A549 (cell line): ENCODE measurements around the gene GALNT18. TPM values are rescaled to one million over a fixed set of nuclear protein-coding genes. Genes with fewer than 3 reads are reported as not detected.

ENCODE experiments used
- ATAC-seq, 2 experiments: fragments of 200-7000 bp in 1 of 2; fragments of >200 bp in 1 of 2; cut with Nextera tagmentation in 1 of 2; cut with Tn5 transposase in 1 of 2; 3 replicates each; pipeline versions ENCODE4 v1.8.0 to v1.9.1; 2018 to 2020; ENCODE audit warnings: mild to moderate bottlenecking in 1 of 2, moderate library complexity in 1 of 2
- CTCF ChIA-PET: fragments of 300-600 bp; sonication (Branson Sonifier 250); formaldehyde crosslinking; extraction: SDS; loops from one replicate; lab custom pipeline; 2021; ENCODE audit warnings: antibody characterized with exemption, inconsistent platforms; lab: Yijun Ruan, JAX
- POLR2A ChIA-PET: fragments of 350-600 bp; formaldehyde crosslinking; extraction: SDS; loops from one replicate; lab custom pipeline; 2021; ENCODE audit warnings: antibody characterized with exemption, inconsistent platforms; lab: Yijun Ruan, JAX
- DNase-seq, 2 experiments: peaks; one replicate each; pipeline versions ENCODE4 v3.0.0 to v3.0.0-alpha.2; 2011 to 2016; ENCODE audit warnings: low read depth in 1 of 2, low spot score in 1 of 2
- FAIRE-seq: peaks from 2 replicates; lab custom pipeline; 2011; peaks lifted over from hg19 to GRCh38; lab: Jason Lieb, UNC
- H3K27ac ChIP-seq, 2 experiments: fragments of >200 bp; sonication (Bioruptor Twin); formaldehyde crosslinking; 3 replicates each; pipeline ENCODE4 v1.5.1; 2016 to 2017
- H3K4me1 ChIP-seq: fragments of >200 bp; sonication (Bioruptor Twin); formaldehyde crosslinking; 3 replicates; pipeline ENCODE4 v1.6.1; 2016
- H3K4me2 ChIP-seq: fragments of >200 bp; sonication (Bioruptor Twin); formaldehyde crosslinking; 3 replicates; pipeline ENCODE4 v1.6.1; 2016
- H3K4me3 ChIP-seq: fragments of >200 bp; sonication (Bioruptor Twin); formaldehyde crosslinking; 3 replicates; pipeline ENCODE4 v1.5.1; 2016
- H3K9me3 ChIP-seq: fragments of >200 bp; sonication (Bioruptor Twin); formaldehyde crosslinking; 3 replicates; pipeline ENCODE4 v1.6.1; 2016
- ATOH8 ChIP-seq: fragments of 250-450 bp; sonication (Bioruptor Pico); IDR thresholded peaks from 2 replicates; pipeline ENCODE4 v1.5.0; 2020; ENCODE audit warnings: low read depth, mild to moderate bottlenecking, moderate library complexity
- BCL3 ChIP-seq: fragments of >200 bp; sonication (Bioruptor Twin); formaldehyde crosslinking; IDR thresholded peaks from 3 replicates; pipeline ENCODE4 v1.6.1; 2016
- BHLHE40 ChIP-seq: IDR thresholded peaks from 2 replicates; pipeline ENCODE4 v1.6.1; 2012; ENCODE audit warnings: low read depth, low read length, inconsistent platforms
- CBX2 ChIP-seq: fragments of 200-600 bp; sonication (generic); IDR thresholded peaks from 2 replicates; pipeline ENCODE4 v1.6.1; 2016; ENCODE audit warnings: low read depth, mild to moderate bottlenecking, borderline replicate concordance
- CBX8 ChIP-seq: fragments of 200-600 bp; sonication (generic); IDR thresholded peaks from 2 replicates; pipeline ENCODE4 v1.6.1; 2016
- CEBPB ChIP-seq, 2 experiments: fragments of >200 bp in 1 of 2; sonication (Bioruptor Twin) in 1 of 2; formaldehyde crosslinking in 1 of 2; IDR thresholded peaks; 2 replicates each; pipeline ENCODE4 v1.6.1; 2012 to 2016
- EHMT2 ChIP-seq: fragments of 200-600 bp; sonication (generic); IDR thresholded peaks from 2 replicates; pipeline ENCODE4 v1.6.1; 2016; ENCODE audit warnings: antibody characterized with exemption, low read depth, mild to moderate bottlenecking, moderate library complexity
- EP300 ChIP-seq, 2 experiments: fragments of >200 bp; sonication (Bioruptor Twin); formaldehyde crosslinking; IDR thresholded peaks; 2 replicates in 1 of 2; 3 replicates in 1 of 2; pipeline ENCODE4 v1.6.1; 2016 to 2017
- FOXS1 ChIP-seq: fragments of 250-450 bp; sonication (Bioruptor Pico); IDR thresholded peaks from 2 replicates; pipeline ENCODE4 v1.5.0; 2020; ENCODE audit warnings: mild to moderate bottlenecking, moderate library complexity
- GATA3 ChIP-seq: IDR thresholded peaks from 2 replicates; pipeline ENCODE4 v1.6.1; 2012; ENCODE audit warnings: borderline replicate concordance
- HEYL ChIP-seq: fragments of 250-450 bp; sonication (Bioruptor Pico); IDR thresholded peaks from 2 replicates; pipeline ENCODE4 v1.8.0; 2021; ENCODE audit warnings: mild to moderate bottlenecking, moderate library complexity
- HMGXB4 ChIP-seq: fragments of 250-450 bp; sonication (Bioruptor Pico); IDR thresholded peaks from 2 replicates; pipeline ENCODE4 v1.5.0; 2021; ENCODE audit warnings: mild to moderate bottlenecking, moderate library complexity, borderline replicate concordance
- JUN ChIP-seq, 2 experiments: fragments of >200 bp; sonication (Bioruptor Twin); formaldehyde crosslinking; IDR thresholded peaks; 2 replicates in 1 of 2; 3 replicates in 1 of 2; pipeline ENCODE4 v1.6.1; 2016 to 2017
- KDM5A ChIP-seq: fragments of 200-600 bp; sonication (generic); IDR thresholded peaks from 2 replicates; pipeline ENCODE4 v1.6.1; 2016; ENCODE audit warnings: antibody characterized with exemption, mild to moderate bottlenecking
- MAFK ChIP-seq: fragments of 450-650 bp; IDR thresholded peaks from 2 replicates; pipeline ENCODE4 v1.6.1; 2014; ENCODE audit not compliant: partially characterized antibody
- MYC ChIP-seq: IDR thresholded peaks from 2 replicates; pipeline ENCODE4 v1.6.1; 2012; ENCODE audit warnings: mild to moderate bottlenecking, inconsistent platforms, low read length, improper control_type of control experiment, borderline replicate concordance
- NFE2L2 ChIP-seq: fragments of 150-350 bp; conservative IDR thresholded peaks from 2 replicates; pipeline ENCODE4 v1.6.1; 2014; ENCODE audit warnings: low read length
- NR3C1 ChIP-seq: fragments of >200 bp; sonication (Bioruptor Twin); formaldehyde crosslinking; IDR thresholded peaks from 3 replicates; pipeline ENCODE4 v1.6.1; 2017
- PBX3 ChIP-seq: IDR thresholded peaks from 2 replicates; pipeline ENCODE4 v1.6.1; 2012
- RARB ChIP-seq: fragments of 250-450 bp; sonication (Bioruptor Pico); IDR thresholded peaks from 2 replicates; pipeline ENCODE4 v1.8.0; 2021; ENCODE audit warnings: mild to moderate bottlenecking, moderate library complexity
- RNF2 ChIP-seq: fragments of 200-600 bp; sonication (generic); IDR thresholded peaks from 2 replicates; pipeline ENCODE4 v1.6.1; 2016; ENCODE audit warnings: low read depth, mild to moderate bottlenecking, antibody characterized with exemption, moderate library complexity, borderline replicate concordance
- SREBF2 ChIP-seq: fragments of 450-650 bp; IDR thresholded peaks from 2 replicates; pipeline ENCODE4 v1.6.1; 2014; ENCODE audit warnings: mild to moderate bottlenecking, moderate library complexity
- TP53 ChIP-seq: fragments of 250-450 bp; sonication (Bioruptor Pico); IDR thresholded peaks from 2 replicates; pipeline ENCODE4 v1.5.0; 2021; ENCODE audit warnings: mild to moderate bottlenecking, moderate library complexity
- USF2 ChIP-seq: fragments of 450-650 bp; IDR thresholded peaks from 2 replicates; pipeline ENCODE4 v1.6.1; 2014; ENCODE audit warnings: antibody characterized with exemption
- ZC3H11A ChIP-seq: fragments of 450-650 bp; IDR thresholded peaks from 2 replicates; pipeline ENCODE4 v1.6.1; 2014; ENCODE audit warnings: antibody characterized with exemption, mild to moderate bottlenecking
- ZFP36 ChIP-seq: fragments of 450-650 bp; IDR thresholded peaks from 2 replicates; pipeline ENCODE4 v1.6.1; 2014; ENCODE audit warnings: borderline replicate concordance; ENCODE audit not compliant: partially characterized antibody
- ZSCAN20 ChIP-seq: fragments of 250-450 bp; sonication (Bioruptor Pico); IDR thresholded peaks from 2 replicates; pipeline ENCODE4 v1.8.0; 2022; ENCODE audit warnings: mild to moderate bottlenecking, moderate library complexity
- WGBS: methylation state at CpG from one replicate; pipeline ENCODE4 v1.1.6; 2017; ENCODE audit errors: missing lambda C conversion rate; 5-methylcytosine and 5-hydroxymethylcytosine counted together
- polyA plus RNA-seq, 4 experiments: library from polyadenylated mRNA; depleted of rRNA in 3 of 4; stranded (reverse); fragments of >200 nt; fragmentation: RNase III in 1 of 4; extraction: RNeasy Plus Mini Kit Qiagen cat#74134 plus additional on column Dnase treatment in 1 of 4; gene quantifications; 2 replicates in 3 of 4; 3 replicates in 1 of 4; pipeline ENCODE4 v1.2.3, GENCODE V29; 2011 to 2017

GALNT18 gene
- polyA plus RNA-seq, 2 of the 4 experiments (the other 2 are of a cell fraction) = 6.7 to 16.1 TPM

GRCh38 chr11:11329062-11329806, 292.6 kb downstream of the GALNT18 start:
- no peaks in the 10 kb centered on the region for H3K4me1 ChIP-seq
- H3K9me3 ChIP-seq = no peaks in the 10 kb centered on the region
- H3K4me2 ChIP-seq = no peak overlapping the region
- no peak for DNase-seq
- H3K4me3 ChIP-seq = no peak overlapping the region
- FAIRE-seq = no peak
- POLR2A ChIA-PET = no interaction called here
- no peak overlapping the region for H3K27ac ChIP-seq
- CTCF ChIA-PET = interaction anchor here (1.1 to 1.3 kb wide), 4 partner anchors 10 to 458 kb away, joined by 3 read pairs; no protein-coding TSS in a partner anchor
- 55% methylated on average over 4 of the region's 4 CpGs for WGBS
- no peak for TF ChIP-seq ZSCAN20 (CRISPR knock-in tag)
- TF ChIP-seq KDM5A = no peak
- TF ChIP-seq BCL3 = no peak
- no peak for TF ChIP-seq JUN (IDR thresholded peaks at IDR 0.05)
- no peak for TF ChIP-seq NR3C1
- no peak for TF ChIP-seq SREBF2
- TF ChIP-seq USF2 = no peak
- TF ChIP-seq EHMT2 = no peak
- TF ChIP-seq TP53 (CRISPR knock-in tag) = no peak
- TF ChIP-seq MAFK = no peak
- TF ChIP-seq HEYL (CRISPR knock-in tag) = no peak
- TF ChIP-seq NFE2L2 = no peak
- TF ChIP-seq RARB = no peak
- no peak for TF ChIP-seq CEBPB (IDR thresholded peaks at IDR 0.05)
- no peak for TF ChIP-seq BHLHE40
- TF ChIP-seq ZFP36 = no peak
- no peak for TF ChIP-seq ZC3H11A
- ATAC-seq = no peak

- H3K9me3 ChIP-seq = no peaks in the 10 kb centered on the region
- no peak for TF ChIP-seq CBX2
- no peak for TF ChIP-seq GATA3
- TF ChIP-seq PBX3 = no peak
- TF ChIP-seq ZFP36 = no peak
- TF ChIP-seq EP300 (IDR thresholded peaks at IDR 0.05) = no peak
- no peak for TF ChIP-seq CBX8
- TF ChIP-seq HMGXB4 = no peak
- no peak for TF ChIP-seq MYC
- TF ChIP-seq CEBPB (IDR thresholded peaks at IDR 0.05) = no peak
- no peak for TF ChIP-seq JUN (IDR thresholded peaks at IDR 0.05)
- no peak for TF ChIP-seq NFE2L2
- TF ChIP-seq ATOH8 (CRISPR knock-in tag) = no peak
- TF ChIP-seq FOXS1 (CRISPR knock-in tag) = no peak
- no peak for TF ChIP-seq SREBF2
- no peak for TF ChIP-seq HEYL (CRISPR knock-in tag)
- no peak for TF ChIP-seq RNF2
- ChIA-PET CTCF (interaction anchor here (1.0 kb wide), 1 partner anchor 20 kb away, joined by 3 read pairs; no protein-coding TSS in a partner anchor), POLR2A (no interaction called here)
- no peak overlapping the region for H3K4me3 ChIP-seq
- H3K4me1 ChIP-seq = no peaks in the 10 kb centered on the region
- no peak overlapping the region for H3K27ac ChIP-seq
- ATAC-seq (no peak), DNase-seq (no peak), FAIRE-seq (no peak)
- no peak overlapping the region for H3K4me2 ChIP-seq
- WGBS = 56% methylated on average over 1 of the region's 1 CpG
These were observed 297.7 kb downstream of the GALNT18 start for GRCh38 chr11:11324090-11324489.
